Lower leg skin (tissue), 4 donors: ENCODE results near the gene GALNT2. TPM values are rescaled to one million over a fixed set of nuclear protein-coding genes. Genes with fewer than 3 reads are reported as not detected.

Experiments used
- DNase-seq, 2 donors: peaks; one replicate each; pipeline ENCODE4 v3.0.0-alpha.2; 2019; ENCODE audit warnings: low spot score in 2 of 2
- H3K4me3 ChIP-seq: fragments of 200-600 bp; sonication (generic); 2 replicates; pipeline ENCODE4 v1.5.1; 2017; ENCODE audit warnings: mild to moderate bottlenecking, low read depth; ENCODE audit not compliant: poor library complexity, severe bottlenecking
- CTCF ChIP-seq, 3 donors: fragments of 450-650 bp; IDR thresholded peaks; one replicate each; pipeline ENCODE4 v1.5.1; 2016; ENCODE audit warnings: antibody characterized with exemption in 3 of 3, mild to moderate bottlenecking in 3 of 3, moderate library complexity in 2 of 3
- POLR2A ChIP-seq, 2 donors: fragments of 450-650 bp; IDR thresholded peaks; one replicate each; pipeline ENCODE4 v1.6.1; 2016 to 2017; ENCODE audit warnings: antibody characterized with exemption in 2 of 2, mild to moderate bottlenecking in 1 of 2, moderate library complexity in 1 of 2
- WGBS, 2 donors: methylation state at CpG; one replicate each; pipeline ENCODE4 v1.1.5; 2018; 5-methylcytosine and 5-hydroxymethylcytosine counted together
- intact Hi-C: fragments of 100-400 bp; cut with DNase I; formaldehyde crosslinking; loops from one replicate; pipeline ENCODE4 v1.15.0; 2023; ENCODE audit warnings: low total_unique reads
- total RNA-seq, 4 donors: library from RNA; depleted of rRNA; stranded (reverse); fragments of >200 nt; gene quantifications; one replicate each; pipeline ENCODE4 v1.1.0, GENCODE V29; 2016

GALNT2 gene
- total RNA-seq, 4 donors from 2014 or later: 11.0 to 31.0 (median 20.2) TPM

DNA sequence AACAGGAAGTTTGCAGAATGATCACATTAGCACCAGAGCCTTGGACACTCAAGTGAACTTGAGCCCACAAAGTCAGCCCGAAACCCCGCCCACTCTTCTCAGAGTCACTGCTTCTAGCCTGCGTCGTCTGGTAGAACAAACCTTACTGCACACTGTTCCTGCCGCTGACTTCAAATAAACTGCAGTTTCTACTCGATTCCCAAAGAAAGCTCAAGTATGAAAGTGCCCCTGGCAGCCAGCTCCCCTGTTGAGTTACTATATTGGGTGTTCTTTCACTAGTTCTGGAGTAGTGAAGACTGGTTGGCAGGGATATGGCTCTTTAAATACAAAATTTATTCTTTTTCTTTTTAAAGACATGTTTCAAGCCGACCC is 164.7 kb downstream of the GALNT2 start:
- DNase-seq: no peak
- WGBS, 2 donors: 58 to 61% methylated on average over 7 of the region's 7 CpGs
- no peak overlapping the region for H3K4me3 ChIP-seq
- no peak for TF ChIP-seq CTCF (IDR thresholded peaks at IDR 0.05)
- TF ChIP-seq POLR2A (IDR thresholded peaks at IDR 0.05): no peak
- intact Hi-C loops: no loop called here

DNA sequence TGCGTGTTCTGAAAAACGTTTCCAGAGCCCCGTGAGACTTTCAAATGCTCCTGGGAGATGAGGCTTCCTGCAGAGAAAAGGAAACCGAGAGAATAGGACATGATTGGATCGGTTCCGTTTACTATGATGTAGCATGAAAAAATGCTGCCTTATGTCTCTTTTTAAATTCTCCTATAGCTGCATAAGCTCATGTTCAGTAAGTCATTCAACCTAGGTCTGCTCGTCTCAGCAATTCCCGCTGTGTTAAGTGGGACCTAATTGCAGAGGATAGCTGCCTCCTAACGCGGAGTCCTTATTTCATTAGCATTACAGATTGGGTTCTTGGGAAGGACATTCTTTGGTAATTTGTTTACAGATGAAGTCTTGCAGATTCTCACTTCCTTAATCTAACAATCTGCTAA is 165.3 kb downstream of the GALNT2 start:
- TF ChIP-seq POLR2A (IDR thresholded peaks at IDR 0.05): no peak
- TF ChIP-seq CTCF (IDR thresholded peaks at IDR 0.05): no peak
- 72 to 81% methylated on average over 10 of the region's 10 CpGs for WGBS, 2 donors
- H3K4me3 ChIP-seq: no peak overlapping the region
- intact Hi-C loops: no loop called here
- DNase-seq: no peak

- WGBS, 2 donors: 90 to 98% methylated on average over 4 of the region's 4 CpGs
- H3K4me3 ChIP-seq: no peak overlapping the region
- TF ChIP-seq CTCF (IDR thresholded peaks at IDR 0.05) (no peak), POLR2A (IDR thresholded peaks at IDR 0.05) (no peak)
- DNase-seq: no peak
- intact Hi-C loops: no loop called here
Measured at GRCh38 chr1:230233786-230234185, 166.7 kb downstream of the GALNT2 start.

- no peak overlapping the region for H3K4me3 ChIP-seq
- WGBS, 2 donors: 93 to 95% methylated on average over 6 to 7 of the region's 7 CpGs
- no peak for TF ChIP-seq POLR2A (IDR thresholded peaks at IDR 0.05)
- no peak for TF ChIP-seq CTCF (IDR thresholded peaks at IDR 0.05)
- no peak for DNase-seq
- intact Hi-C loops: no loop called here
Measured at GRCh38 chr1:230235876-230236275, 168.8 kb downstream of the GALNT2 start.

GRCh38 chr1:230236301-230237008 is 169.4 kb downstream of the GALNT2 start:
- intact Hi-C loops: no loop called here
- TF ChIP-seq POLR2A (IDR thresholded peaks at IDR 0.05) (no peak), CTCF (IDR thresholded peaks at IDR 0.05) (no peak)
- no peak for DNase-seq
- H3K4me3 ChIP-seq: no peak overlapping the region
- 95 to 96% methylated on average over 11 of the region's 11 CpGs for WGBS, 2 donors

GRCh38 chr1:230237009-230237370 is 170.0 kb downstream of the GALNT2 start:
- intact Hi-C loops: no loop called here
- H3K4me3 ChIP-seq: no peak overlapping the region
- DNase-seq: no peak
- TF ChIP-seq CTCF (IDR thresholded peaks at IDR 0.05): no peak
- no peak for TF ChIP-seq POLR2A (IDR thresholded peaks at IDR 0.05)
- 73 to 79% methylated on average over 3 of the region's 3 CpGs for WGBS, 2 donors
